Body of pancreas (tissue), 4 donors: ENCODE measurements around the gene IDS.

Experiments used
- CTCF ChIP-seq, 7 experiments: fragments of 450-650 bp in 4 of 7; fragments of 200-600 bp in 3 of 7; sonication (generic) in 3 of 7; IDR thresholded peaks; one replicate each; pipeline ENCODE4 v1.5.1; 2016 to 2019; ENCODE audit warnings: antibody characterized with exemption in 7 of 7
- POLR2A ChIP-seq, 3 donors: fragments of 450-650 bp; IDR thresholded peaks; one replicate each; pipeline ENCODE4 v1.6.1; 2016; ENCODE audit warnings: antibody characterized with exemption in 3 of 3, mild to moderate bottlenecking in 2 of 3

- TF ChIP-seq CTCF (IDR thresholded peaks at IDR 0.05) (no peak), POLR2A (IDR thresholded peaks at IDR 0.05) (no peak)
These were observed 12.2 kb upstream of the IDS start for GRCh38 chrX:149517308-149517707.
